Esophagus squamous epithelium (tissue), 5 donors: ENCODE measurements around the gene RPN2. TPM values are rescaled to one million over a fixed set of nuclear protein-coding genes. Genes with fewer than 3 reads are reported as not detected.

Experiments used
- DNase-seq: peaks from one replicate; lab custom pipeline; 2025; lab: John Stamatoyannopoulos, UW
- H3K27ac ChIP-seq, 4 donors: fragments of 200-600 bp; sonication (generic); one replicate each; pipeline ENCODE4 v1.5.1; 2016 to 2019; ENCODE audit warnings: mild to moderate bottlenecking in 1 of 4
- H3K27me3 ChIP-seq, 4 donors: fragments of 200-600 bp; sonication (generic); 1 replicate in 3 of 4; 2 replicates in 1 of 4; pipeline versions ENCODE4 v1.5.1 to v1.6.0; 2017 to 2021; ENCODE audit warnings: antibody characterized with exemption in 1 of 4
- H3K36me3 ChIP-seq, 3 donors: fragments of 200-600 bp; sonication (generic); one replicate each; pipeline ENCODE4 v1.5.1; 2016 to 2019
- H3K4me1 ChIP-seq, 3 donors: fragments of 200-600 bp; sonication (generic); one replicate each; pipeline ENCODE4 v1.5.1; 2017 to 2019
- H3K4me3 ChIP-seq, 4 donors: fragments of 200-600 bp; sonication (generic); 1 replicate in 3 of 4; 2 replicates in 1 of 4; pipeline ENCODE4 v1.5.1; 2016 to 2019; ENCODE audit warnings: mild to moderate bottlenecking in 2 of 4, moderate library complexity in 1 of 4
- H3K9me3 ChIP-seq, 3 donors: fragments of 200-600 bp; sonication (generic); one replicate each; pipeline ENCODE4 v1.5.1; 2016 to 2019
- POLR2A ChIP-seq, 4 donors: fragments of 450-650 bp; IDR thresholded peaks; one replicate each; pipeline ENCODE4 v1.6.1; 2017; ENCODE audit warnings: antibody characterized with exemption in 4 of 4, mild to moderate bottlenecking in 4 of 4, moderate library complexity in 3 of 4
- WGBS, 2 donors: methylation state at CpG; one replicate each; pipeline ENCODE4 v1.1.5; 2018; 5-methylcytosine and 5-hydroxymethylcytosine counted together
- intact Hi-C: fragments of 100-400 bp; cut with DNase I; formaldehyde crosslinking; loops from one replicate; pipeline ENCODE4 v1.15.0; 2022
- total RNA-seq, 4 donors: library from RNA; depleted of rRNA; stranded (reverse); fragments of >200 nt; gene quantifications; one replicate each; pipeline ENCODE4 v1.1.0, GENCODE V29; 2016
- TF ChIP-seq, protein P1 (sequence below), 6 experiments: fragments of 450-650 bp in 4 of 6; fragments of 200-600 bp in 2 of 6; sonication (generic) in 2 of 6; IDR thresholded peaks; one replicate each; pipeline ENCODE4 v1.5.1; 2016 to 2019; ENCODE audit warnings: antibody characterized with exemption in 6 of 6, mild to moderate bottlenecking in 4 of 6, moderate library complexity in 4 of 6
- donor health status: DM: yes; HTN: yes; CAD: no.

The RPN2 gene
- total RNA-seq, 4 donors from 2014 or later, result 104 to 167 (median 137) TPM

DNA sequence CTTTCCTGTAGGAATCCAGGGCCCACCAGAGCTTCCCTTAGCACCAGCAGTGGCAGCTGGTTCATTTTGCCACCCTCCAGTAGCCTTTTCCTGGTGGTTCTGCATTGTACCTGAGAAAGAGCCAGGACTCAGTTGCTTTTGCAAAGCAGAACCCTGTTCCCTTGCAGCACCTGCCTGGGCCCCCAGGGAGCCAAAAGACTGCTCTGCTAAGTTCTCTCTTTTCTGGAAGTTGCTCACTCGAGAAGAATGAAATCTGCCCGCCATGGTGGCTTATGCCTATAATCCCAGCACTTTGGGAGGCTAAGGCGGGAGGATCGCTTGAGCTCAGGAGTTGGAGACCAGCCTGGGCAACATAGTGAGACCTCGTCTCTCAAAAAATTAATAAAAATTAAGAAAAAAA, 58.5 kb downstream of the RPN2 start:
- DNase-seq, result no peak
- Histone ChIP-seq H3K27me3 (no peaks in the 10 kb centered on the region), H3K4me1 (peaks cover 0 to 59% (median 11%) of the 10 kb centered on the region in 3 donors), H3K4me3 (no peak overlapping the region), H3K27ac (no peak overlapping the region), H3K36me3 (peaks cover 41 to 100% (median 43%) of the 10 kb centered on the region in 3 donors), H3K9me3 (no peaks in the 10 kb centered on the region)
- 86 to 99% methylated on average over 4 to 5 of the region's 5 CpGs for WGBS, 2 donors
- intact Hi-C loops, result no loop called here
- TF ChIP-seq, protein P1, sequence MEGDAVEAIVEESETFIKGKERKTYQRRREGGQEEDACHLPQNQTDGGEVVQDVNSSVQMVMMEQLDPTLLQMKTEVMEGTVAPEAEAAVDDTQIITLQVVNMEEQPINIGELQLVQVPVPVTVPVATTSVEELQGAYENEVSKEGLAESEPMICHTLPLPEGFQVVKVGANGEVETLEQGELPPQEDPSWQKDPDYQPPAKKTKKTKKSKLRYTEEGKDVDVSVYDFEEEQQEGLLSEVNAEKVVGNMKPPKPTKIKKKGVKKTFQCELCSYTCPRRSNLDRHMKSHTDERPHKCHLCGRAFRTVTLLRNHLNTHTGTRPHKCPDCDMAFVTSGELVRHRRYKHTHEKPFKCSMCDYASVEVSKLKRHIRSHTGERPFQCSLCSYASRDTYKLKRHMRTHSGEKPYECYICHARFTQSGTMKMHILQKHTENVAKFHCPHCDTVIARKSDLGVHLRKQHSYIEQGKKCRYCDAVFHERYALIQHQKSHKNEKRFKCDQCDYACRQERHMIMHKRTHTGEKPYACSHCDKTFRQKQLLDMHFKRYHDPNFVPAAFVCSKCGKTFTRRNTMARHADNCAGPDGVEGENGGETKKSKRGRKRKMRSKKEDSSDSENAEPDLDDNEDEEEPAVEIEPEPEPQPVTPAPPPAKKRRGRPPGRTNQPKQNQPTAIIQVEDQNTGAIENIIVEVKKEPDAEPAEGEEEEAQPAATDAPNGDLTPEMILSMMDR (IDR thresholded peaks at IDR 0.05), result no peak
- TF ChIP-seq POLR2A (IDR thresholded peaks at IDR 0.05), result no peak

DNA sequence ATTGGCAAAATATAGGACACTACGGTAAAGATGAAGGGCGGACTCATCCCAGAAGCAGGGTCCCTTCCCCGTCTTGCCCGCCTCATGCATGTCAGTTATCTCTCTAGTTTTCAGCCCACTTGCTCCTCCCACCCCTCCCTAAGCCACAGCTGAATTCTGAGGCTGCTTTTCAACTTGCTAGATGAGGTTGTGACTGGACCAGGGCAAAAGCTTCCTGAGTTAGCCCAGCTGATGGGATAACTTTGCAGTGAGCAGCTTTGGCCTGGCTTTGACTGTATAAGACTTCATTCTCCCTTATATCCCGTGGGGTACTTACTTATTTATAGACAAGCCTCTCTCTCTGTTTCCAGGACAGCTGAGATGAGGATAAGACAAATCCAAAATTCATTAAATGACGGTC, 59.3 kb downstream of the RPN2 start:
- Histone ChIP-seq H3K27ac (peak overlapping the region in 1 of 4 donors; percentile 56), H3K4me1 (peaks cover 0 to 66% (median 15%) of the 10 kb centered on the region in 3 donors), H3K9me3 (no peaks in the 10 kb centered on the region), H3K36me3 (peaks cover 38 to 100% (median 43%) of the 10 kb centered on the region in 3 donors), H3K27me3 (no peaks in the 10 kb centered on the region), H3K4me3 (no peak overlapping the region)
- WGBS, 2 donors, result 79 to 90% methylated on average over 6 of the region's 6 CpGs
- no peak for TF ChIP-seq POLR2A (IDR thresholded peaks at IDR 0.05)
- TF ChIP-seq, protein P1 (IDR thresholded peaks at IDR 0.05), result no peak
- intact Hi-C loops, result no loop called here
- no peak for DNase-seq

DNA sequence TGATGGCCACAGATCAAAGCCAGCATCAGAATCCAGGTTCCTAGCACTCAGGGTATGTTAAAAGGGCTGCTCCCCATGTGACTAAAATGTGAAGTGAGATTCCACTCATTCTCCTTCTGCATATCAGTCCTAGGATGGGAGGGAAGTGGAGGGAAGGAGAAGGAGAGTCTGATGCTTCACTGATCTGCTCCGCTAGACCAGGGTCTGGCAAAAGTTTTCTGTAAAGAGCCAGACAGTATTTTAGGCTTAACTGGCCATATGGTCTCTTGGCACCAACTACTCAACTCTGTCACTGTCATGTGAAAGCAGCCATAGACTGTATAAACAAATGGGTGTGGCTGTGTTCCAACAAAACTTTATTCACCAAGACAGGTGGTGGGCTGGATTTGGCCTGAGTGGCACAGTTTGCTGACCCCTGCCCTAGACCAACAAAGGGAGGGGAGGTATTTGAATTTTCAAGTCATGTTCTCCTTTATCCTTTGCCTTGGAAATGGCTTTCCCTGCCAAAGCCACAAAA, 59.9 kb downstream of the RPN2 start:
- Histone ChIP-seq H3K9me3 (no peaks in the 10 kb centered on the region), H3K36me3 (peaks cover 38 to 100% (median 38%) of the 10 kb centered on the region in 3 donors), H3K27me3 (no peaks in the 10 kb centered on the region), H3K4me1 (peaks cover 0 to 66% (median 15%) of the 10 kb centered on the region in 3 donors), H3K4me3 (no peak overlapping the region), H3K27ac (peak overlapping the region in 2 of 4 donors; percentile 16 to 56)
- no peak for DNase-seq
- TF ChIP-seq POLR2A (IDR thresholded peaks at IDR 0.05), result no peak
- TF ChIP-seq, protein P1 (IDR thresholded peaks at IDR 0.05), result no peak
- 40 to 75% methylated on average over 1 of the region's 1 CpG for WGBS, 2 donors
- intact Hi-C loops, result no loop called here

DNA sequence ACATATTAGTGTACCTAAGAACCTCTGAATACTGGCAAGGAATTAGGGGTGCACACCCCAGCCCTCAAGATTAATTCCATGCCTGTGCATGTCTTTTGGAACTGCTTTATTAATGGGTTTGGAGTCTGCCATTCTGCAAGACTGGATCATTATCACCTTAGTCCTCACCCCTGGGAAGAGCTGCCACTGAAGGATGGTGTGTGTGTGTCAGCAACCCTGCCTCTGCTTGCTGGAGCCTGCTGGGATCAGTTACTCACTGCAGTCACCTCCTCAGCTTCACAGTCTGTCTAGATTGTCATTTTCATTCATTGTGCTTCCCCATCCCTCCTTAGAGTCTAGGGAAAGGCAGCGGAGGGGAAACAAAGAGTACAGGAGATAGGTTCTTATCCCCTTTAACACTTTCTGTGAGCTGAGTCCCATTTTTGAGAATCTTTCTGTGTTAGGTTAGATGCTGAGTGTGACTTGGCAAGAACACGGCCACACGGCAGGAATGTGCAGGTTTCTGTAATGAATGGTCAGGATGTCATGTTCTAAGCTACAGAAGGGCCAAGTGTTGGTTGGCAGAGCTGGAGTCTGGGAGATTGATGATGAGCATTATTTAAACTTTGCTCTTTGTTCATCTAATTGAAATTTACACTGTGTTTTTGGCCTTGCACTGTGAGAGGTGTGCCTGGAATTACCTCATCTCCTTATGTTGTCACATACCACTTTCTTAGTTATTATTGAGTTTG, 61.4 kb downstream of the RPN2 start:
- H3K4me3 ChIP-seq, result no peak overlapping the region
- 52 to 57% methylated on average over 3 of the region's 3 CpGs for WGBS, 2 donors
- intact Hi-C loops, result no loop called here
- H3K9me3 ChIP-seq, result no peaks in the 10 kb centered on the region
- peaks cover 26 to 94% (median 27%) of the 10 kb centered on the region in 3 donors for H3K36me3 ChIP-seq
- no peaks in the 10 kb centered on the region for H3K27me3 ChIP-seq
- TF ChIP-seq, protein P1 (IDR thresholded peaks at IDR 0.05), result no peak
- no peak for TF ChIP-seq POLR2A (IDR thresholded peaks at IDR 0.05)
- H3K27ac ChIP-seq, result peak overlapping the region in 2 of 4 donors; percentile 56 to 61
- H3K4me1 ChIP-seq, result peaks cover 0 to 66% (median 15%) of the 10 kb centered on the region in 3 donors
- no peak for DNase-seq

DNA sequence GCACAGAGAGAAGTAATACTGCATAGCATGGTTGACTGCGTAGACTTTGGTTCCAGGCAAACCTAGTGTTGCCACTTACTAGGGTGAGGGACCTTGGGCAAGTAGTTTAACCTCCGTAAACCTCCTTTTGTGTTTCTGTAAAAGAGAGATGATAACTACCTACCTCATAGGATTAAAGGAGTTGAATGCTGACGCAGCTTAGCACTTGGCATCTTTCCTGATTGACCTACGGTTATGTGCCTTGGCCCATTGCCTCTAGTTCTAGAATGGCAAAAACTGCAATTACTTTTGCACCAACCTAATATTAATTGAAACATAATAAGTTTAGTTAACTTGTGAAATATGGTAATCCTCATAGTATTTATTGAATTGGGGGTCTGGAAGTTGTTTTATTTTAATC, 63.4 kb downstream of the RPN2 start:
- intact Hi-C loops, result no loop called here
- Histone ChIP-seq H3K9me3 (no peaks in the 10 kb centered on the region), H3K4me3 (no peak overlapping the region), H3K4me1 (peaks cover 0 to 66% (median 15%) of the 10 kb centered on the region in 3 donors), H3K36me3 (peaks cover 11 to 74% (median 12%) of the 10 kb centered on the region in 3 donors), H3K27me3 (no peaks in the 10 kb centered on the region), H3K27ac (no peak overlapping the region)
- TF ChIP-seq, protein P1 (IDR thresholded peaks at IDR 0.05), result no peak
- TF ChIP-seq POLR2A (IDR thresholded peaks at IDR 0.05), result no peak
- WGBS, 2 donors, result 47 to 56% methylated on average over 4 of the region's 4 CpGs
- no peak for DNase-seq
